GM13977 (cell line): Measurements from ENCODE around the gene TAF11L4.
"Not testable (repeated sequence)": the region's sequence is repeated elsewhere in the genome, so short reads cannot be mapped to it uniquely, and the experiment has no call there.

Experiments
- DNase-seq: peaks from one replicate; pipeline ENCODE4 v3.0.0; 2012; ENCODE audit warnings: low spot score
- in situ Hi-C: fragments of 300-500 bp; cut with MboI; formaldehyde crosslinking; loops from one replicate; pipeline ENCODE4 v1.12.0; 2022; ENCODE audit warnings: low sequenced_read_pairs, low pct_unique_long_range_greater_than_20kb, mixed read lengths, inconsistent platforms; ENCODE audit not compliant: unreplicated experiment
- TF ChIP-seq, protein P1 (sequence below): IDR thresholded peaks from 2 replicates; pipeline ENCODE4 v1.5.1; 2012; ENCODE audit warnings: mild to moderate bottlenecking, control low read depth; ENCODE audit not compliant: insufficient read depth; ENCODE audit errors: extremely low read depth, missing control alignments

TAF11L4 gene

GRCh38 chr5:17521501-17521900, at the start of gene TAF11L4:
Gene TAF11L4, plus strand, starts transcription at chr5:17521801.
- in situ Hi-C loops, DNase-seq: not testable (repeated sequence)

GRCh38 chr5:17475064-17475463, 46.5 kb upstream of the TAF11L4 start:
- DNase-seq, in situ Hi-C loops: not testable (repeated sequence)

DNA sequence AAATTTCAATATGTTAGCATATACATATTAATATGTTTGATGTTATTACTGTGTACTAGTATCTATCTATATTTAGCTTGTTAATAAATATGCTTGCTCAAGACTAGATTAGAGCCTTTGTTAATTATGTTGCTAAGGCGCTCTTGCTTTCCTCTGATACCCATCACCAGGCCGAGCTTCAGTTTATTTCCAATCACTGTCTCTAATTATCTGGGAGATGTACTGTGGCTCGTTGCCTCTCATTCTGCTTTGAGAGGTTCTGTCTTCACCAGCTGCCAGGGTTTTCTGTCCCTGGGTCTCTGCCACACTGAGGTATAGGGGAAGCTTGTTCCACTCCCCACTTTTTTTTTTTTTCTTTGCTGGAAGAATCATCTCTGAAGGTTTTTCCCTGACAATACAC, 44.6 kb upstream of the TAF11L4 start:
- no peak for DNase-seq
- TF ChIP-seq, protein P1, sequence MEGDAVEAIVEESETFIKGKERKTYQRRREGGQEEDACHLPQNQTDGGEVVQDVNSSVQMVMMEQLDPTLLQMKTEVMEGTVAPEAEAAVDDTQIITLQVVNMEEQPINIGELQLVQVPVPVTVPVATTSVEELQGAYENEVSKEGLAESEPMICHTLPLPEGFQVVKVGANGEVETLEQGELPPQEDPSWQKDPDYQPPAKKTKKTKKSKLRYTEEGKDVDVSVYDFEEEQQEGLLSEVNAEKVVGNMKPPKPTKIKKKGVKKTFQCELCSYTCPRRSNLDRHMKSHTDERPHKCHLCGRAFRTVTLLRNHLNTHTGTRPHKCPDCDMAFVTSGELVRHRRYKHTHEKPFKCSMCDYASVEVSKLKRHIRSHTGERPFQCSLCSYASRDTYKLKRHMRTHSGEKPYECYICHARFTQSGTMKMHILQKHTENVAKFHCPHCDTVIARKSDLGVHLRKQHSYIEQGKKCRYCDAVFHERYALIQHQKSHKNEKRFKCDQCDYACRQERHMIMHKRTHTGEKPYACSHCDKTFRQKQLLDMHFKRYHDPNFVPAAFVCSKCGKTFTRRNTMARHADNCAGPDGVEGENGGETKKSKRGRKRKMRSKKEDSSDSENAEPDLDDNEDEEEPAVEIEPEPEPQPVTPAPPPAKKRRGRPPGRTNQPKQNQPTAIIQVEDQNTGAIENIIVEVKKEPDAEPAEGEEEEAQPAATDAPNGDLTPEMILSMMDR, result no peak
- in situ Hi-C loops, result no loop called here

DNA sequence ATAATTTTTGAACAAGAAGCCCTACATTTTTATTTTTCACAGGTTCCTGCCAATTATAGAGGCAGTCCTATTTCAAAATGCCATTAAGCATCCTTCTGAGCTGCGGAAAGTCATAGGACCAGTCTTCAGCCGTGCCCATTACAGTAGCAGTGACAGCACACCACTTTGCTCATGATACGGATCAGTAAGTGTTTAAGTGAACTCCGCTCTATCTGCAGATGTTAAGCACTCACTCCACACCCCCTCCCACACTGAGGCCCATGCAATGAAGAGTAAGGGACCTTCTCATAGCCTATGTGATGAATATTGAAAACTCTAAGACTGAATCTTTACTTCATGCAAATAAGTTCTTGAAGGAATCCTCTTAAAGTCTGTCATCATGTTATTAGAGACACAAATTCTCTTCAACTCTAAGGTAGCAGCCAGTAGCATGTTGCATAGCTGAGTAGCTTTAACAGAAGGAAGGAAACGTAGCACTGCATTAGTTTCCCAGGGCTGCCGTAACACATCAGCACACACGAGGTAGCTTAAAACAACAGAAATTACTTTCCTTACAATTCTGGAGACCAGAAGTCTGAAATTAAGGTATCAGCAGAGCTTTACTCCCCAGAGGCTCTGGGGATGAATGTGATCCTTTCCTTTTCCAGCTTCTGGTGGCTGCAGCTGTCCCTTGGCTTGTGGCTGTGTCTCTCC, 43.9 kb upstream of the TAF11L4 start:
- in situ Hi-C loops, result no loop called here
- TF ChIP-seq, protein P1, result no peak
- no peak for DNase-seq

GRCh38 chr5:17481378-17481777, 40.2 kb upstream of the TAF11L4 start:
- in situ Hi-C loops, result no loop called here
- no peak for DNase-seq
- TF ChIP-seq, protein P1, result no peak

DNA sequence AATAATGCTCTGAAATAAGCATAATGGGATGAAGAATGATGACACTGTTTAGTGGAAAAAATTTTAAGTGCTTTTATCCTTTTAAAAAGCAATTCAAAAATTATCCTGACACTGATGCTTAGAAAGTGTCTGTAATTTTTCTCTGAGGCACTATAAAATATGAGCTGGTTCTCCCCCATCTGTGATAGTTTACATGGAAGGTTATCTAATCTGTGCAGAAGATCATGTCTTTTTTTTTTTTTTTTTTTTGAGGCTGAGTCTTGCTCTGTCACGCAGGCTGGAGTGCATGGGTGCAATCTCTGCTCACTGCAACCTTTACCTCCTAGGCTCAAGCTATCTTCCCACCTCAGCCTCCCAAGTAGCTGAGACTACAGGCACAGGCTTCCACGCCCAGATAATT, 38.8 kb upstream of the TAF11L4 start:
- in situ Hi-C loops, result no loop called here
- no peak for DNase-seq
- TF ChIP-seq, protein P1, result no peak

- in situ Hi-C loops, DNase-seq: not testable (repeated sequence)
These were observed 35.0 kb upstream of the TAF11L4 start for GRCh38 chr5:17486464-17487173.

DNA sequence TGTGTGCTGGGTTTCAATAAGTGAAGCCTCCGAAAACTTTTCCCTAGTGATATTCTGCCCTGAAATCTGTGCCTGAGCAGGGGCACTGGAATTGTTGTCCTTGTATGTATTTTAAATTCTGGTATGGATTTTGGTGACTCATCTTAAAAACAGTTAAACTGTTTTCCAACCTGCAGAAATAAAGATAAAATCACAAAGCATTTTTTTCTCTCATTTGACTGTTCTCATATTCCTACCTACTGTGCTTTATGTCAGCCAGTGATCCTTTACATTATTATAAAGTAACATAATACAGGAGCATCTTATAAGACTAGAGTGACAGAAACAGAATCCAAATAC, 34.5 kb upstream of the TAF11L4 start:
- in situ Hi-C loops, result no loop called here
- no peak for DNase-seq
- TF ChIP-seq, protein P1, result no peak

GRCh38 chr5:17491257-17491656, 30.3 kb upstream of the TAF11L4 start:
- DNase-seq, in situ Hi-C loops: not testable (repeated sequence)
